ENCODE measurements around the gene OTOL1. TPM values are rescaled to one million over a fixed set of nuclear protein-coding genes. Genes with fewer than 3 reads are reported as not detected.

Gene OTOL1
- total RNA-seq, 2 experiments from 2014 or later: not detected

DNA sequence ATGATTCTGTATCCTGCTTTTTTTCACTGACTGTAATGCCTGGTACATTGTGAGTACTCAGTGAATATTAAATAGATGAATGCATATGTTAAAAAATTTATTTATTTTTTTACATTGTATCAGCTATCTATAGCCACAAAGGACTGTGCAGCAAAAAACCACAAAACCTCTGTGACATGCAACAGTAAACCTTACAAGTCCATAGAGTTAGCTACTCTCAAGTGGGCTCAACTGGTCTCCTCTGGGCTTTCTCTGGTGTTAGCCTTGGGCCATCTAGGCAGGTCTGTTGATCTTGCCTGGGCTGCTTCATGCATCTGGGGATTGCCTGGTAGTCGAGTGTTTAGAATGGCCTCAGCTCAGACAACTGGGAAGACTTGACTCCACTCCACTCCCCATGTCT is 35.3 kb downstream of the OTOL1 start:
- Mint-ChIP-seq H3K4me3 (no peak overlapping the region), H3K9me3 (no peaks in the 10 kb centered on the region), H3K4me1 (ENCODE audit: low read depth) (no peaks in the 10 kb centered on the region), H3K27ac (no peak overlapping the region), H3K36me3 (ENCODE audit: low read depth) (no peaks in the 10 kb centered on the region), H3K27me3 (no peaks in the 10 kb centered on the region)
- POLR2A ChIA-PET: no interaction called here
- DNase-seq (no peak), ATAC-seq (no peak)
- intact Hi-C loops (cut with micrococcal nuclease): no loop called here
- CTCF ChIA-PET: no interaction called here
- TF ChIP-seq CTCF (IDR thresholded peaks at IDR 0.05): no peak

GRCh38 chr3:161540594-161540993 is 44.0 kb downstream of the OTOL1 start:
- intact Hi-C loops (cut with micrococcal nuclease): no loop called here
- CTCF ChIA-PET: no interaction called here
- Mint-ChIP-seq H3K9me3 (no peaks in the 10 kb centered on the region), H3K27me3 (no peaks in the 10 kb centered on the region), H3K27ac (no peak overlapping the region), H3K4me3 (no peak overlapping the region), H3K4me1 (ENCODE audit: low read depth) (no peaks in the 10 kb centered on the region), H3K36me3 (ENCODE audit: low read depth) (no peaks in the 10 kb centered on the region)
- no peak for DNase-seq
- POLR2A ChIA-PET: no interaction called here
- no peak for ATAC-seq
- TF ChIP-seq CTCF (IDR thresholded peaks at IDR 0.05): no peak

DNA sequence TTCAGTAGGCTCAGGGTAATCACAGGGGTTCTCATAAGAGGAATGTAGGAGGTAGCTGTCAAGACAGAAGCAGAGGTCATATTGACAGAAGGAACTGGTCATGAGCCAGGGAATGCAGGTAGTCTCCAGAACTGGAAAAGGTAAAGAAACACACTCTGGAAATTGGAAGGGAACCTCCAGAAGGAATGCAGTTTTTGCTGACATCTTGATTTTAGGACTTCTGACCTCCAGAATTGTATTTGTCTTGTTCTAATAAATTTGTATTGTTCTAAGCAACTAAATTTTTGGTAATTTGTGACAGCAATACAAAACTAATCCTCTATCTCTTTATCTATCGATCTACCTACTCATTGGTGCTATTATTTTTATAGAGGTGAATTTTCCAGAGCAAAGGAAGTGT is 49.2 kb downstream of the OTOL1 start:
- H3K4me3 Mint-ChIP-seq: no peak overlapping the region
- H3K27ac Mint-ChIP-seq: no peak overlapping the region
- CTCF ChIA-PET: no interaction called here
- POLR2A ChIA-PET: no interaction called here
- H3K9me3 Mint-ChIP-seq: no peaks in the 10 kb centered on the region
- no peak for DNase-seq
- H3K27me3 Mint-ChIP-seq: no peaks in the 10 kb centered on the region
- no peaks in the 10 kb centered on the region for H3K36me3 Mint-ChIP-seq (ENCODE audit: low read depth)
- intact Hi-C loops (cut with micrococcal nuclease): no loop called here
- no peak for ATAC-seq
- TF ChIP-seq CTCF (IDR thresholded peaks at IDR 0.05): no peak
- H3K4me1 Mint-ChIP-seq (ENCODE audit: low read depth): no peaks in the 10 kb centered on the region

GRCh38 chr3:161548301-161548700 is 51.7 kb downstream of the OTOL1 start:
- Mint-ChIP-seq H3K4me1 (ENCODE audit: low read depth) (no peaks in the 10 kb centered on the region), H3K27me3 (no peaks in the 10 kb centered on the region), H3K4me3 (no peak overlapping the region), H3K36me3 (ENCODE audit: low read depth) (no peaks in the 10 kb centered on the region), H3K9me3 (no peaks in the 10 kb centered on the region), H3K27ac (no peak overlapping the region)
- ChIA-PET POLR2A (no interaction called here), CTCF (no interaction called here)
- no peak for ATAC-seq
- no peak for TF ChIP-seq CTCF (IDR thresholded peaks at IDR 0.05)
- intact Hi-C loops (cut with micrococcal nuclease): no loop called here
- no peak for DNase-seq

- Mint-ChIP-seq H3K4me1 (ENCODE audit: low read depth) (no peaks in the 10 kb centered on the region), H3K27ac (no peak overlapping the region), H3K4me3 (no peak overlapping the region), H3K27me3 (no peaks in the 10 kb centered on the region), H3K36me3 (ENCODE audit: low read depth) (no peaks in the 10 kb centered on the region), H3K9me3 (no peaks in the 10 kb centered on the region)
- no peak for ATAC-seq
- TF ChIP-seq CTCF (IDR thresholded peaks at IDR 0.05): no peak
- ChIA-PET POLR2A (no interaction called here), CTCF (no interaction called here)
- intact Hi-C loops (cut with micrococcal nuclease): no loop called here
- no peak for DNase-seq
Measured at GRCh38 chr3:161549261-161549660, 52.7 kb downstream of the OTOL1 start.
